NCI-H2107 treated with DMSO at 0.1 percent for 48 hours (cell line): ENCODE measurements around the gene BTBD2.

Experiments used
- DNase-seq: peaks from one replicate; lab custom pipeline; 2025; ENCODE audit not compliant: unreplicated experiment; lab: John Stamatoyannopoulos, UW

BTBD2 gene

GRCh38 chr19:2015608-2015950 lies at the start of gene BTBD2:
TSS of gene BTBD2 (minus strand) at chr19:2015714. CDS start at chr19:2015703, 11 bp downstream.
- DNase-seq, result no peak

DNA sequence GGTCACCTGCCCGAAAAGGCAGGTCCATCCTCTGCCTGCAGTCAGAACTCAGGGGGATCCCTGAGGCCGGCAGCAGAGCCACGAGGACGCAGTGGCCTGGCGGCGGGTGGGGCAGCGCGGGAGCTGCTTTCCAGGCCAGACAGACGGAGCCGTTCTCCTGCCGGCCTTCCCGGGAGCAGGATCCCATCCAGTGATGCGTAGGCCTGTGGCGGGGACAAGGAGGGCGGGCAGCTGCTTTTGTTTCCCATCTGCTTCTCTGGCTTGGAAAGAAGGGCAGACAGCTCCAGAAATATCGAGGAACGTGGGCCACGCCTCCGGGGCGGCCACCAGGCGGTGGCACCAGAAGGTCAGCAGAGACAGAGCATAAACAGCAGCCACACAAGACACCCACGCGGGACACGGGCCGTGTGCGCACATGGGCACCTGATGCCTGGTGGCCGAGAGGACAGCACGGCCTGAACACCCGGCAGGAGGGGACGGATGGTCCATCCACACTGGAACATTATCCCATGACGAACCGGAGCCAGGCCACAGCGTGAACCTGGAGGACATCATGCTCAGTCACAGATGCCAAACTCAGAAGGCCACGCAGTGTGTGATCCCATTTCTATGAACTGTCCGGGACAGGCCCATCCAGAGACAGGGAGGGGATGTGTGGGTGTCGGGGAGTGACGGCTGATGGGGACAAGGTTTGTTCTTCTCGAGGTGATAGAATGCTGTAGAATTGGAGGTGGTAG lies 49.4 kb upstream of the BTBD2 start:
- no peak for DNase-seq

GRCh38 chr19:2064395-2064787 lies 48.9 kb upstream of the BTBD2 start:
- DNase-seq, result no peak

DNA sequence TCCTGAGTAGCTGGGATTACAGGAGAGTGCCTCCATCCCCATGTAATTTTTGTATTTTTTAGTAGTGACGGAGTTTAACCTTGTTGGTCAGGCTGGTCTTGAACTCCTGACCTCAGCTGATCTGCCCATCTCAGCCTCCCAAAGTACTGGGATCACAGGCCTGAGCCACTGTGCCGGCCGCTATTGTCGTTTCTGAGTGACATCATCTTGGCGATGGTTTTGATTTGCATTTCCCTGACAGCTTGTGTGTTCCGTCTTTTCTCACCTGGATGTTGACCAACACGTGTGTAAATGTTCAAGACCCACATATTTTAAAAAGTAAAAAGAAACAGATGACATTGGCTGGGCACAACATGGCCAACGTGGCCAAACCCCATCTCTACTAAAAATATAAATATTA lies 48.3 kb upstream of the BTBD2 start:
- no peak for DNase-seq

GRCh38 chr19:2062770-2063169 lies 47.3 kb upstream of the BTBD2 start:
- DNase-seq, result no peak

GRCh38 chr19:2062389-2062729 lies 46.8 kb upstream of the BTBD2 start:
- DNase-seq, result no peak

GRCh38 chr19:2061495-2062388 lies 46.2 kb upstream of the BTBD2 start:
- peak; percentile 92 for DNase-seq

- DNase-seq, result no peak
These were observed 45.5 kb upstream of the BTBD2 start for GRCh38 chr19:2060884-2061494.

GRCh38 chr19:2059422-2060201 lies 44.1 kb upstream of the BTBD2 start:
- DNase-seq, result no peak

- DNase-seq, result no peak
These were observed 43.3 kb upstream of the BTBD2 start for GRCh38 chr19:2058570-2059421.

GRCh38 chr19:2057484-2058469 lies 42.3 kb upstream of the BTBD2 start:
- DNase-seq, result no peak

- no peak for DNase-seq
These were observed 41.3 kb upstream of the BTBD2 start for GRCh38 chr19:2056837-2057192.

GRCh38 chr19:2055931-2056836 lies 40.7 kb upstream of the BTBD2 start:
- no peak for DNase-seq

GRCh38 chr19:2054763-2055162 lies 39.2 kb upstream of the BTBD2 start:
- DNase-seq, result no peak

DNA sequence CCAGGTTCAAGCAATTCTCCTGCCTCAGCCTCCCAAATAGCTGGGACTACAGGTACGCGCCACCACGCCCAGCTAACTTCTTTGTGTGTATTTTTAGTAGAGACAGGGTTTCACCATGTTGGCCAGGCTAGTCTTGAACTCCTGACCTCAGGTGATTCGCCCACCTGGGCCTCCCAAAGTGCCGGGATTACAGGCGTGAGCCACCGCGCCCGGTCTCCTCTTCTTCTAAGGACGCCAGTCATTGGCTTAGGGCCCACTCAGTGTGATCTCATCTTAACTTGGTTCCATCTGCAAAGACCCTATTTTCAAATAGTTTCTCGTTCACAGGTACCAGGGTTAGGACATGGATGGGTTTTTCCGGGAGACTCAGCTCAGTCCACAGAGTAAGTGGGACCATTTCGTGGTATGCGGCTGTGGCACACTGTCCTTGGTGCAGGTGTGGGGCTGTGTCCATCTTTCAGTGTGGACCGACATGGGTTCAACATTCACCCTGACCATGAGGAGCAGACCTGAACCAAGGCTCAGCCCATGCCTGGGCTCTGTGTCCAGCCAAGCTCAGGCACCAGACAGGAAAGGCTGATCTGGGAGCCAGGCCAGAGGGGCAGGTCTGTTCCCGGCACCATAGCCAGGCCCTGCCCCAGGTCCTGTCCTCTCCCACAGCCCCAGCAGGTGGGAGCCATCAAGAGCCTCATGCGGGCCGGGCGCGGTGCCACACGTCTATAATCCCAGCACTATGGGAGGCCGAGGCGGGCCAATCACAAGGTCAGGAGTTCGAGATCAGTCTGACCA lies 38.3 kb upstream of the BTBD2 start:
- no peak for DNase-seq

DNA sequence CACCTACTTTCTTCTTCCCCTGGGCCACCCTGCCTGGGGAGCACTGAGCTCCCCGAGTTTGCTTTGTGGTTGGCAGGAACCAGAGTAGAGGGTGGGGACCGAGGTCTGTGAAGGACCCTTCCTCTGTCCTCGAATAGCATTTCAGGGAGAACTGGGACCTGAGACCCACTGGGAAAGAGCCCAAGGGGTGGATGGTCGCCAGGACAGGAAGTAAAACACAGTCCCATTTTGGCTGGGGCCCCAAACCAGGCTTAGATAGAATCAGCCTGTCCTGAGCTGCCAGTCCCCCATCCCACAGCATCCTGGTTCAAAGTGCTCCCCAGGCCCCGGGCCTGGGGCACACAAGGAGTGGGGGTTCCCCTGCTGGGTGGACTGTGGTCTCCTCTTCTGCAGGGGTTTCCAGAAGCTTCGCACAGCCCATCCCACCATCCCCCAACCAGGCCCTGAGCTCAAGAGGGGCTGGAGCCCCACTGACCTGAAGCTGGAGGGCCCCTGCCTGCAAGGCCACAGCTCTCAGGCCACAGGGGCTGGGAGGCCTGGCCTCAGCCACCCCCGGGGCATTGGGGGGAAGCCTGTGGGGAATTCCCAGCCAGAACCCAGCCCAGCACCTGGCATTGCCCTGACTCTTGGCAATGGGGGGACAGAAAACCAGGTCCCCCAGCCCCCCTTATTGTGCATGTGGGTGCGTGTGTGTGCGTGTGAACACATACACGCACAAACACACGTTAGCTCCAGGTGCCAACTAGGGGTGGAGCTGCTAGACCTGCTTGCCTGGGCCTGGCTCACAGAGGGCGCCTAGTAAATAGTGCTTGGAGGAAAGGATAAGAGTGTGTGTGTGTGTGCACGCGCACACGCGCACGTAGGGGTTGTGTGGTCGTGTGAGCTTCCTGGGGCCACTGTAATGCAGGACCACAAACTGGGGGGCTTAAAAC lies 36.5 kb upstream of the BTBD2 start:
- DNase-seq, result no peak
